Measurements from ENCODE around the gene KY. TPM values are rescaled to one million over a fixed set of nuclear protein-coding genes. Genes with fewer than 3 reads are reported as not detected.

Gene KY
- total RNA-seq, 3 donors from 2014 or later: 0.33 to 1.2 TPM; not detected in 1

- intact Hi-C loops (cut with DNase I; ENCODE audit: low total_unique reads): no loop called here
- H3K27me3 ChIP-seq: no peaks in the 10 kb centered on the region
- H3K9me3 ChIP-seq: no peaks in the 10 kb centered on the region
These were observed 37.8 kb downstream of the KY start for GRCh38 chr3:134613006-134613520.

GRCh38 chr3:134611516-134611915 is 39.3 kb downstream of the KY start:
- no peaks in the 10 kb centered on the region for H3K27me3 ChIP-seq
- no peaks in the 10 kb centered on the region for H3K9me3 ChIP-seq
- no peak for DNase-seq (ENCODE audit: low spot score in 2 of 2)
- H3K27ac ChIP-seq: no peak overlapping the region
- H3K4me3 ChIP-seq: no peak overlapping the region
- TF ChIP-seq CTCF (IDR thresholded peaks at IDR 0.05) (no peak), POLR2A (IDR thresholded peaks at IDR 0.05) (no peak), POLR2AphosphoS5 (IDR thresholded peaks at IDR 0.05) (no peak)
- H3K4me1 ChIP-seq: peaks cover 0 to 3% of the 10 kb centered on the region in 2 donors
- no peaks in the 10 kb centered on the region for H3K36me3 ChIP-seq
- intact Hi-C loops (cut with DNase I; ENCODE audit: low total_unique reads): no loop called here

More at GRCh38 chr3:134613006-134613520, 37.8 kb downstream of the KY start:
- Histone ChIP-seq H3K4me1 (no peaks in the 10 kb centered on the region), H3K36me3 (no peaks in the 10 kb centered on the region), H3K27ac (no peak overlapping the region), H3K4me3 (no peak overlapping the region)
- no peak for DNase-seq (ENCODE audit: low spot score in 2 of 2)
- TF ChIP-seq POLR2AphosphoS5 (IDR thresholded peaks at IDR 0.05): no peak
- no peak for TF ChIP-seq CTCF (IDR thresholded peaks at IDR 0.05)
- TF ChIP-seq POLR2A (IDR thresholded peaks at IDR 0.05): no peak

- intact Hi-C loops (cut with DNase I; ENCODE audit: low total_unique reads): no loop called here
- H3K9me3 ChIP-seq: no peaks in the 10 kb centered on the region
- H3K27me3 ChIP-seq: no peaks in the 10 kb centered on the region
- no peak overlapping the region for H3K4me3 ChIP-seq
- TF ChIP-seq POLR2A (IDR thresholded peaks at IDR 0.05) (no peak), CTCF (IDR thresholded peaks at IDR 0.05) (no peak), POLR2AphosphoS5 (IDR thresholded peaks at IDR 0.05) (no peak)
- no peak overlapping the region for H3K27ac ChIP-seq
- no peak for DNase-seq (ENCODE audit: low spot score in 2 of 2)
- no peaks in the 10 kb centered on the region for H3K36me3 ChIP-seq
- peaks cover 0 to 5% of the 10 kb centered on the region in 2 donors for H3K4me1 ChIP-seq
These were observed 40.1 kb downstream of the KY start for GRCh38 chr3:134610432-134611385.

GRCh38 chr3:134609821-134610431 is 40.9 kb downstream of the KY start:
- intact Hi-C loops (cut with DNase I; ENCODE audit: low total_unique reads): no loop called here
- Histone ChIP-seq H3K4me3 (no peak overlapping the region), H3K9me3 (no peaks in the 10 kb centered on the region), H3K27me3 (no peaks in the 10 kb centered on the region), H3K36me3 (no peaks in the 10 kb centered on the region), H3K27ac (no peak overlapping the region), H3K4me1 (peaks cover 0 to 5% of the 10 kb centered on the region in 2 donors)
- TF ChIP-seq CTCF (IDR thresholded peaks at IDR 0.05) (no peak), POLR2AphosphoS5 (IDR thresholded peaks at IDR 0.05) (no peak)
- no peak for DNase-seq (ENCODE audit: low spot score in 2 of 2)

Data from breast epithelium (tissue), 4 donors.